Uterus (tissue), 4 donors: ENCODE data around the gene TOR4A. TPM values are rescaled to one million over a fixed set of nuclear protein-coding genes. Genes with fewer than 3 reads are reported as not detected.

Source experiments
- DNase-seq, 2 donors: peaks; one replicate each; pipeline ENCODE4 v3.0.0-alpha.2; 2019 to 2020
- H3K27ac ChIP-seq, 2 donors: fragments of 200-600 bp; sonication (generic); 1 replicate in 1 of 2; 2 replicates in 1 of 2; pipeline ENCODE4 v1.5.1; 2016 to 2018
- H3K27me3 ChIP-seq, 2 donors: fragments of 200-600 bp; sonication (generic); one replicate each; pipeline ENCODE4 v1.5.1; 2018 to 2019; ENCODE audit warnings: control low read depth in 1 of 2
- H3K36me3 ChIP-seq, 2 donors: fragments of 200-600 bp; sonication (generic); one replicate each; pipeline ENCODE4 v1.5.1; 2019; ENCODE audit warnings: control low read depth in 1 of 2
- H3K4me1 ChIP-seq, 2 donors: fragments of 200-600 bp; sonication (generic); one replicate each; pipeline ENCODE4 v1.5.1; 2018 to 2019; ENCODE audit warnings: control low read depth in 1 of 2
- H3K4me3 ChIP-seq, 2 donors: fragments of 200-600 bp; sonication (generic); 1 replicate in 1 of 2; 2 replicates in 1 of 2; pipeline ENCODE4 v1.5.1; 2018 to 2019; ENCODE audit warnings: mild to moderate bottlenecking in 1 of 2
- H3K9me3 ChIP-seq, 2 donors: fragments of 200-600 bp; sonication (generic); one replicate each; pipeline ENCODE4 v1.5.1; 2019; ENCODE audit warnings: control low read depth in 1 of 2
- POLR2A ChIP-seq, 2 donors: fragments of 450-650 bp; IDR thresholded peaks; one replicate each; pipeline ENCODE4 v1.6.1; 2016; ENCODE audit warnings: antibody characterized with exemption in 2 of 2, mild to moderate bottlenecking in 1 of 2, moderate library complexity in 1 of 2
- intact Hi-C: fragments of 100-400 bp; cut with DNase I; formaldehyde crosslinking; loops from one replicate; pipeline ENCODE4 v1.15.1; 2023; ENCODE audit warnings: low total_unique reads
- total RNA-seq, 4 donors: library from RNA; depleted of rRNA in 3 of 4; stranded (reverse); fragments of >200 nt in 3 of 4; gene quantifications; one replicate each; pipeline versions ENCODE4 v1.1.0 to v1.2.4, GENCODE V29; 2014 to 2023
- TF ChIP-seq, protein P1 (sequence below), 4 experiments: fragments of 200-600 bp in 2 of 4; fragments of 450-650 bp in 2 of 4; sonication (generic) in 2 of 4; IDR thresholded peaks; one replicate each; pipeline ENCODE4 v1.5.1; 2016 to 2019; ENCODE audit warnings: antibody characterized with exemption in 4 of 4, mild to moderate bottlenecking in 2 of 4, moderate library complexity in 1 of 4
- donor health status: DM: yes; HTN: yes; CAD: no.

The TOR4A gene
- total RNA-seq, 4 donors from 2014 or later, result 2.6 to 12.7 (median 11.5) TPM

DNA sequence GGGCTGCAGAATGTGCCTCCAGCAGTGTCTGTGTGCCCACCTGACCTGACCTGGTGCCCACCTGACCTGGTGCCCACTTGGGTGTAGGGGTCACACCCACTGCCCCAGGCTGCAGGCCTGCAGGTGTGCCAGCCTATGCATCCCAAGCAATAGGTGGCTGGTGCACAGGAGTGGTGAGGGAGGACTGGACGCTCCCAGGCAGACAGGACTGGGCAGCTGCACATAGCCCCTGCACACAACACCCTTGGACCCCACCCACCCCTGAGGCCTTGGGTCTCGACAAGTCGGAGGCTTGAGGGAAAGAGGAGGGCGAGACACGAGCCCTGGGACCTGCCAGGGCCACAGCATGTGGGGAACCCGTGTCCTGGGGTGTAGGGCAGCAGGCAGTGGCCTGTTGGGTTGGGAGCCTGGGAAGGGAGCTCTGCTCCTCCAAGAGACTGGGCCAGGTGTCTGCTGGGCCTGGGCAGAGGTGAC, 35.4 kb downstream of the TOR4A start:
- peaks cover 0 to 12% of the 10 kb centered on the region in 2 donors for H3K4me1 ChIP-seq
- no peaks in the 10 kb centered on the region for H3K9me3 ChIP-seq
- H3K27ac ChIP-seq, result no peak overlapping the region
- H3K36me3 ChIP-seq, result no peaks in the 10 kb centered on the region
- peaks cover 0 to 9% of the 10 kb centered on the region in 2 donors for H3K27me3 ChIP-seq
- H3K4me3 ChIP-seq, result no peak overlapping the region
- TF ChIP-seq, protein P1, sequence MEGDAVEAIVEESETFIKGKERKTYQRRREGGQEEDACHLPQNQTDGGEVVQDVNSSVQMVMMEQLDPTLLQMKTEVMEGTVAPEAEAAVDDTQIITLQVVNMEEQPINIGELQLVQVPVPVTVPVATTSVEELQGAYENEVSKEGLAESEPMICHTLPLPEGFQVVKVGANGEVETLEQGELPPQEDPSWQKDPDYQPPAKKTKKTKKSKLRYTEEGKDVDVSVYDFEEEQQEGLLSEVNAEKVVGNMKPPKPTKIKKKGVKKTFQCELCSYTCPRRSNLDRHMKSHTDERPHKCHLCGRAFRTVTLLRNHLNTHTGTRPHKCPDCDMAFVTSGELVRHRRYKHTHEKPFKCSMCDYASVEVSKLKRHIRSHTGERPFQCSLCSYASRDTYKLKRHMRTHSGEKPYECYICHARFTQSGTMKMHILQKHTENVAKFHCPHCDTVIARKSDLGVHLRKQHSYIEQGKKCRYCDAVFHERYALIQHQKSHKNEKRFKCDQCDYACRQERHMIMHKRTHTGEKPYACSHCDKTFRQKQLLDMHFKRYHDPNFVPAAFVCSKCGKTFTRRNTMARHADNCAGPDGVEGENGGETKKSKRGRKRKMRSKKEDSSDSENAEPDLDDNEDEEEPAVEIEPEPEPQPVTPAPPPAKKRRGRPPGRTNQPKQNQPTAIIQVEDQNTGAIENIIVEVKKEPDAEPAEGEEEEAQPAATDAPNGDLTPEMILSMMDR (IDR thresholded peaks at IDR 0.05), result no peak
- no peak for TF ChIP-seq POLR2A (IDR thresholded peaks at IDR 0.05)
- no peak for DNase-seq
- intact Hi-C loops, result no loop called here

DNA sequence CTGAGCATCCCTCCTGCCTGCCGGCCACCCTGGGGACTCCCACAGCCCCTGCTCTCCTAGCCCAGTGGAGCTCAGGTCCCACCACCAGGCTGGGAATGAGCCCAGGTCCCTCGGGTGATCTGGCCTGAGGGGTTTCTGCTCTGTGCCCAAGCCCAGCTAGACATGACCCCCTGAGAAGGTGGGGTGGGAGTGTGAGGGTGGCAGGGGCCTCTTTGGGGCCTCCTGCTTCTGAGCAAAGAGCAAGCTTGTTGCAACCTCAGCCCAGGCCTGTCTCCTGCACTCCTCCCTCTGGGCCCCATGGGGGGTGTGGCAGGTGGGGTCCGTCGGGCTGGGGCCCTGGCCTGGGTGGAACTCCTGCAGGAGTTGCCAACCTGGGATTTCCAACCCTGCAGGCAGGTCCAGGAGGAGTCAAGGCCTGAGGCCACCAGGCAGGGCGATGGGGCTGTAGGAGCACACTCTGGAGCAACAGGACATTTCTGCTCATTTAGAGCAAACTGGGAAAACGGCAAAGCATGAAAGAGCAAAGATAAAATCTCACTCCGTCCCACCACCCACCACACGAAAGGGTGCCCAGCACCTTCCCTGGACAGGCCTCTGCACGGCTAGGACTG, 35.9 kb downstream of the TOR4A start:
- no peak overlapping the region for H3K4me3 ChIP-seq
- H3K4me1 ChIP-seq, result peaks cover 0 to 12% of the 10 kb centered on the region in 2 donors
- H3K27me3 ChIP-seq, result peaks cover 0 to 9% of the 10 kb centered on the region in 2 donors
- intact Hi-C loops, result no loop called here
- H3K36me3 ChIP-seq, result no peaks in the 10 kb centered on the region
- TF ChIP-seq POLR2A (IDR thresholded peaks at IDR 0.05), result no peak
- TF ChIP-seq, protein P1 (IDR thresholded peaks at IDR 0.05), result no peak
- no peak overlapping the region for H3K27ac ChIP-seq
- H3K9me3 ChIP-seq, result no peaks in the 10 kb centered on the region
- DNase-seq, result no peak

DNA sequence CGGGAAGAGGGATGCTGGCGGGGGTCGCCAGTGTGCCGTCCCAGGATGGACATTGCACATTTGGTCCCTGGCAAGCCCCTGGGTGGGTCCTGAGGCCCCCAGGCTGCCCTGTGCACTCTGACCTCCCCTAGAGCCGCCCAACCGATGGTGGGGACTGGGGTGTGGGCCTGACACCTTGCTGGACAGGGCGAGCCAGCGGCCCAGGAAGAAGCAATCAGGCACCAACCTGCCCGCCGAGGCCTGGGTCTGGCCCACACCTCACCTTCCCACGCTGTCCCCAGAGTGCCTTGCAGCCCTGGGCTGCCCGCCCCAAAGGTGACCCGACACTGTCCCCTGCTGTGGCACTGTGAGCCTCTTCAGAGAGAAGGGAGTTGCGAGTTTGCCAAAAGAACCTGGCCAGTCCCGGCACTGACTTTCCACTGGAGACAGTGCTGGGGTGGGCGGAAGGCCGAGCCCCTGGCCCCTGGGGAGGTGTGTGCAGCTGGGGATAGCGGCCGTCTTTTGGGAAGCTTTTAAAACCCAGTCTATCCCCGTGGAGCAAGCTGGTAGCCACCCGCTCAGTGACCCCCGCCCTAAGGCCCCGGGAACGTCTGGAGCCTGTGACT, 36.5 kb downstream of the TOR4A start:
- no peak for TF ChIP-seq POLR2A (IDR thresholded peaks at IDR 0.05)
- TF ChIP-seq, protein P1 (IDR thresholded peaks at IDR 0.05), result peak in 2 of 4 experiments; percentile 20 to 33
- intact Hi-C loops, result no loop called here
- peak overlapping the region in 1 of 2 donors; percentile 15 for H3K27ac ChIP-seq
- DNase-seq, result no peak
- peaks cover 0 to 9% of the 10 kb centered on the region in 2 donors for H3K27me3 ChIP-seq
- peaks cover 0 to 12% of the 10 kb centered on the region in 2 donors for H3K4me1 ChIP-seq
- H3K36me3 ChIP-seq, result no peaks in the 10 kb centered on the region
- H3K4me3 ChIP-seq, result no peak overlapping the region
- H3K9me3 ChIP-seq, result no peaks in the 10 kb centered on the region

DNA sequence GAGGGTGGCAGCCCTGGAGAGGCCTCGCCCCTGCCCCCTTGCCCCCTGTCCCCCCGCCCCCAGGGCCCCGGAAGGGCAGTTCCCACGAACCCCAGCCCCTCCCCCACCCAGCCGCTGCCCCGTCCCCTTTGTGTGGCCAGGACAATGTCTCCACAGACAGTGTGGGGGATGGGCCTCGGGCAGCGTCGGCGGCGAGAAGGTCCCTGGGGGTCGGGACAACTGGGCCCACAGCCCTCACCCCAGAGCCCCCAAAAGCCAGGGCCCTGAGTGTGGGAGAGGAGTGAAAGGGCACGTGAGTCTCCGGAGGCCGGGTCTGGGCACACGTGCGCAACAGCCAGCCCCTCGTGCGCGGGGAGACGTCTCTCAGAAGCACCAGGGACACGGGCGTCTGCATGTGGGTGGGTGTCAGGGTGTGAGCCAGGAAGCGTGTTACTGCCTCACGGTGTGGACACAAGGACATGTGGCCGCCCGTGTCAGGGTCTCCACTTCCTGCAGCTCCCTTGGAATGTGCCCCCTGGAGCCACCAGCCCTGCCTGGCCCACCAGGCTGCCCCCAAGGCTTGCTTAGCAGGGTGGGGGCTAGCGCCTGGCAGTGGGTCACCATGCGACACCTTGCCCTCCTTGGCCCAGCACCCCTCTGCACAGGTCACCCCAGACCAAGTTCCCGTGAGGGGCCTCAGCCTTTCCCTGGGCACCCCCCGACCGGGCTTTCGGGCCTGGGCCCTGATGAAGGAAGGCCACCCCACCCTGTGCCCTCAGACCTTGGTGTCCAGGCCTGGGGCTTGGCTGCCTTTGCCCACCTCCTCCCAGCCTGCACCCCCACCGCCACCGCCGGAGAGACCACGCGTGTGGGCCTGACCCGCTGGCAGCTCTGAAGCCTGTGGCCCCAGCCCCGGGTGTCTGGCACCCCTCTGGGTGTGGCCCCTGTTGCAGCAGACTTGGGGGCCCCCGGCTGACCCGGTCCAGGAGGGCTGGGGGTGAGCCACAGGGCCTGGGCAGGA, 37.3 kb downstream of the TOR4A start:
- intact Hi-C loops, result no loop called here
- TF ChIP-seq, protein P1 (IDR thresholded peaks at IDR 0.05), result no peak
- TF ChIP-seq POLR2A (IDR thresholded peaks at IDR 0.05), result no peak
- peak overlapping the region; percentile 34 to 50 for H3K27ac ChIP-seq
- DNase-seq, result peak in 1 of 2 donors; percentile 15
- H3K36me3 ChIP-seq, result no peaks in the 10 kb centered on the region
- no peak overlapping the region for H3K4me3 ChIP-seq
- peaks cover 0 to 9% of the 10 kb centered on the region in 2 donors for H3K27me3 ChIP-seq
- peaks cover 0 to 12% of the 10 kb centered on the region in 2 donors for H3K4me1 ChIP-seq
- no peaks in the 10 kb centered on the region for H3K9me3 ChIP-seq
